GM21447 (cell line): ENCODE data around the gene SULT1C3.

Experiments used
- ATAC-seq: cut with Tn5 transposase; IDR thresholded peaks from one replicate; pipeline ENCODE4 v1.9.1; 2021; ENCODE audit not compliant: unreplicated experiment

The SULT1C3 gene

DNA sequence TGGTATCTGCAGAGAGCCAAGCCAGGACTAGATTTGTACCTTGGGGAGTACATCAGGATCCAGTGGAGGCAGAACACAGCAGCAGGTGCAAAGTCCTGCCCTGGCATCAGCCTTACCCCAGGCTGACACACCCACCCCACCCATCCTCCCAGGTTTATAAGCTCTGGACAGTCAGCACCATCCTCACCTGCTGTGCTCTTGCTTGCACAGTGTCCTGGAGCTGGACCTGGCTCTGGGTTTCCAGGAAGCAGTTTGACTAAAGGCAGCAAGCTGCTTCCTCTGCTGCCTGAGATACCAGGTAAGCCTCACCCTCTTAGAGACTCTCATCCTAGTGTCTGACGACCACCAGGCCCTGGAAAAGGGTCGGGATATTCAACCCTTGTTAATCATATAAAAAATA lies at the start of gene SULT1C3:
SULT1C3 (plus strand) TSS at position 183 of the 400 bp plus-strand sequence. CDS start 7,227 bp downstream, outside the sequence.
- no peak for ATAC-seq

DNA sequence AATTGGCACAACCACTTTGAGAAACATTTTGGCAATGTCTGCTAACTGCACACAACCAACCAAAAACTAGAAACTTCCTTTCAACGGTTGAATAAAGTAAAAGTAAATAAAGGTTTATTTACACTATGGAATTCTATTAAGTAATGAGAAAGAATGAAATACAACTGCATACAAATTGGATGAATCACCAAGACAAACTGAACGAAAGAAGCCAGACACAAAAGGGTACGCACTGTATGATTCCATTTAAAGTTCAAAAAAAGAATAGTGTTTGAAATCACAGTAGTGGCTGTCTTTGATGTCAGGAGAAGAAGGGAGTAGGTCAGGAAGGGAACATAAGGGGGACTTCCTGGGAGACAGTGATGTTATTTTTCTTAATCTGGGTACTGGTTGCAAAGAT lies 46.5 kb upstream of the SULT1C3 start:
- ATAC-seq, result no peak

GRCh38 chr2:108194409-108195132 lies 45.2 kb upstream of the SULT1C3 start:
- no peak for ATAC-seq

GRCh38 chr2:108195133-108195439 lies 44.7 kb upstream of the SULT1C3 start:
- ATAC-seq, result no peak

DNA sequence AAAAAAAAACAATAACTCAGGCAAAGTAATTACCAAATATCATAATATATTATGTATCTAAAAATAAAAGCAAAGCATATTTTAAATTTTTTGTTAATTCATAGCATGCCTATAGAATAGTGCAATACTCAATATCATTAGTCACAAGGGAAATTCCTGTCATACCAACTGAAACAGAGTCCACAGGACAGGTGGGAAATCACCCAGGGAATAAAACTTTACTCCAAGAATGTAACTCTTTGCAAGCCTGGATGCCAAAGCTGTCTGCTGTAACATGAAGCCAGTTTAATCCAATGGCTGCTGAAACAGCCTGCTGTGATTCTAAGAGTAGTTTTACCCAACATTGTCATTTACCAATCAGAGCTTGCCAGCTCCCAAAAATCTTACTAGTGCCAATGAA lies 40.0 kb upstream of the SULT1C3 start:
- ATAC-seq, result no peak

- ATAC-seq, result no peak
Observed at GRCh38 chr2:108200569-108200968, 39.2 kb upstream of the SULT1C3 start.

DNA sequence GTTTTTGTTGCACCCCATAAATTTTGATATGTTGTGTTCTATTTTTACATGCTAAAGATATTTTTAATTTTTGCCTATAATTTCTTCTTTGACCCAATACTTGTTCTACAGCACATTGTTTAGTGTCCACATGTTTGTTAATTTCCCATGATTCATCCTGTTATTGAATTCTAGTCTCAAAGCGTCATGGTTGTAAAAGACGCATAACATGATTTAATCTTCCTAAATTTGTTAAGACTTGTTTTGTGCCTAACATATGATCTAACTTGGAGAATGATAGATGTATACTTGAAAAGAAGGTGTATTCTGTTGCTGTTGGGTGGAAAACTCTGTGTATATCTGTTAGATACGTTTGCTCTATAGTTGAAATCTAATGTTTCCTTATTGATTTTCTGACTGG lies 27.1 kb upstream of the SULT1C3 start:
- no peak for ATAC-seq

DNA sequence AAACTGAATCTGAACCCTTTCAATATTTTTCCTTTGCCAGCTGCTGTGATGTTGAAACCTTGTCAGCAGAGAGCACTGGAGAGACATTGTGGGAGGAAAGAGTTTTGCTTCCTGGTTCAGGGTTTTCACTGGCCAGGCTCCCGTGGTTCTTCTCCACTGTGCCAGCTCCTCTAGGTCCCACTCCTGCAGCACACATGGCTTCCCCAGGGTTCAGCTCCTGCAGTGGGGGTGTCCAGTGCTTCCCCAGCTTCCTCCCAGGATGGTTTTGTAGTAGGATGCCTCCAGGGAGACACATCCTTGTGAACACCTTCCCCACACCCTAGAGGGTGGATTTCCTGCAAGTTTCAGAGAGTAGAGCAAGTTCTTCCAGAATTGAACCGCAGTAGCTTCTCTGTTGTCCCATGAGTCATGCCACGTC lies 24.0 kb upstream of the SULT1C3 start:
- no peak for ATAC-seq

GRCh38 chr2:108217211-108217610 lies 22.6 kb upstream of the SULT1C3 start:
- no peak for ATAC-seq

- no peak for ATAC-seq
Observed at GRCh38 chr2:108219688-108220087, 20.1 kb upstream of the SULT1C3 start.

GRCh38 chr2:108220191-108220590 lies 19.6 kb upstream of the SULT1C3 start:
- no peak for ATAC-seq

DNA sequence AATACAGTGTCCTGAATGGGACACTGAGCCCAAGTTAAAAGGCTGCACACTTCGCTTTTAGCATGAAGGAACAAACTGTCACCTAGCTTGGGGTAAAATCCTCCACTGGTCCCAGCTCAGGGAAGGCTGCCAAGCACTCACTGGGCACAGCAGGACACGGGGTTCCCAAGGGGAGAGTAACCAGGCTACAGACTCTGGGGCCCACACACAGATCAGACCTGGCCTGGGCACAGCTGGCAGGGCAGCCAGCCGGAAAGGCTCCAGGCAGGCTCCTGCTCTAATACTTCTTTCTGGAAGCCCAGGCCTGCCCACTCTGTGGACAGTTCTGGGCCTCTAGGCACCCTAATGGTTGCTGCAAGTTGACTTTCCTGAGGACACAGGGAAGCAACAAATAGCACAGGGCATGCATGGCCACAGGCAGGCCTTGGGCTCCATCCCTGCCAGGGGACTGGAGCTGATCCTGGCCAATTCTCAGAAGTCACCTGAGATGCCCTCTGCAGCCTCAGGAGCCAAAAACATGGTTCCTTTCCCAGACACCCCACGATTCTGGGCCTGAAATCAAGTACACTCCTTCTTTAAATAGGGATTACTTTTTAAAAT lies 18.7 kb upstream of the SULT1C3 start:
- no peak for ATAC-seq

DNA sequence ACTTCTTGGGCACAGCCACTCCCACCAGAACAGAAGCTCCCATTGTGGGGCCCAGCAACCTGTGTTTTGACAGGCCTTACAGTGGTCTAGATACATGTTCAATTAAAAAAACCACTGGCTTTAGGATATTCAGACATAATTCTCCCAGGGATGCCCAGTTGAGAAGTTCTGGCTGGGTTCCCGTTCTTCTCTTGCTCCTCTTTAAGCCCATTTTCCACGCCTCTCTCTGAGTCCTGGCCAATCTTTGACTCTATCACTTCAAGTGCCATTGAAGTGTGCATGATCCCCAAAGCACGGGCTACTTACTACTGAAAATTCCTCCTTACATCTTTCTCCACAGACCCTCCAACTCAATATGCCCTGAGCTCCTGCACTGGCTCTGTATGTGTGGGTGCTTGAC lies 17.5 kb upstream of the SULT1C3 start:
- ATAC-seq, result no peak

- no peak for ATAC-seq
Observed at GRCh38 chr2:108223573-108223972, 16.2 kb upstream of the SULT1C3 start.

DNA sequence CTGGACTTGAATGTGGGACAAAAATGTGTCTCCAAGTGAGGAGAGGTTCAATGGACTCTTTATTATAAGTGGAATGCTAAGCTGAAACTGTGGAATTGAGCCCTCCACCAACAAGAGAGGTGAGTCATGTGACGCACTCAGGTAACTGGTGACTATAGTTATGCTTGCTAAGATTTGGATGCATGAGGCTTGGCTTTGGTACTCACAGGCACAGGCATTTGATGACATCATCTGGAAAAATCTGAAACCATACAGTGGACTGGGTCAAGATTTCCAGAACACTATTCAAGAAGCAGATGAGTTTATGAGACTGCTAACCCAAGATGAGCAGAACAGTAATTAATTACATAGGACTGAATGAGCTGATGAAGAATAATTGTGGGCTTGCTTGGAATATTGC lies 15.7 kb upstream of the SULT1C3 start:
- ATAC-seq, result no peak

- ATAC-seq, result no peak
Observed at GRCh38 chr2:108226564-108226963, 13.2 kb upstream of the SULT1C3 start.

DNA sequence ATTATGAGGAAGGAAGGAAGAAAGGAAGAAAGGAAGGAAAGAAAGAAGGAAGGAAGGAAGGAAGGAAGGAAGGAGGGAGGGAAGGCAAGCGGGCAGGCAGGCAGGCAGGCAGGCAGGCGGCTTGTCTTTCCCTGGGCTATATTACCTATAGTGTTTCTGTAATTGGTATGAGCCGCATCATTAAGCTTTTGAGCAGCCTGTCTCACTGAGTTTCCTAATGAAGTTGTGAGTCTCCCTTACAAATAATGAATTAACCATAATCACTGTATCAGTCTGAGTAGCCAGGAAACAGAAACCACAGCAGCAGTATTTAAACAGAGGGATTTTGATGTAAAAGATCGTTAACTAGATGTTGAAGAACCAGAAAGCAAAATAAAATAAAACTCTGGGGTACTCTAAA lies 11.8 kb upstream of the SULT1C3 start:
- no peak for ATAC-seq

DNA sequence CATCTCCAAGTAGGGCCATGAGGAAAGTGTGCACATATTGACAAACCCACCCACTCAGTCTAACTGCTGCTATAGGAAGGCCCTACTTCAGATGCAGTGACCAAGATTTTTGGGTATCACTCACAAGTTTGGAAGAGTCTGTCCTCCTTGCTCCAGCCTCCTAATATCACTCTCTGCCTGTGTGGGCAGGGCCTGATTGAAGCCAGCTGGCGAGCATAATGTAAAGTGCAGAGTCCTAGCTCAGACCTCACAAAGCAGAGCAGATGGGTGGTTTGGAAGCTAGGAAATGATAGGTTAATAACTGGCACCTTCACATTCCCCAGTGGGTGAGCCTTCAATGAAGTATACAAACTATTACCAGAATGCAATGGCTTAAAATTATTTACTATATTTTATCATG lies 11.2 kb upstream of the SULT1C3 start:
- no peak for ATAC-seq

DNA sequence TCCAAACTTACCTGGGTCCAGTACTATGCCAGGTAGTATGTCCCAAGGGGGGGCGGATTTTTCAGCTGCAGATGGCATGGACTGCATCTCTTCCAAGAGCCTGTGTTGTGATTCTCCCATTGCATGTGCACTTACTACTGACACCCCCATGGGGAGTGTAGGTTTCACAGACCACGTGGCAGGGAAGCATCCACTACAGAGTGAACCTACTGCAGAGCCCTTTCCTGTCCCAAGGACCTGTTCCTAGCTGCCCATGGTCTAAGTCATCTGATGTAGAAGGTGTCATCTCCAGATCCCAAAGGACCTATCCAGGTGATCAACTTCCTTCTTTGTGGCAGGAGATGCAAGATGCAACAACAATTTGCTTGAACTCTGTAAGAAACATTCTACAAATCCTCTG lies 9.9 kb upstream of the SULT1C3 start:
- ATAC-seq, result no peak

- no peak for ATAC-seq
Observed at GRCh38 chr2:108235577-108235976, 4.2 kb upstream of the SULT1C3 start.

DNA sequence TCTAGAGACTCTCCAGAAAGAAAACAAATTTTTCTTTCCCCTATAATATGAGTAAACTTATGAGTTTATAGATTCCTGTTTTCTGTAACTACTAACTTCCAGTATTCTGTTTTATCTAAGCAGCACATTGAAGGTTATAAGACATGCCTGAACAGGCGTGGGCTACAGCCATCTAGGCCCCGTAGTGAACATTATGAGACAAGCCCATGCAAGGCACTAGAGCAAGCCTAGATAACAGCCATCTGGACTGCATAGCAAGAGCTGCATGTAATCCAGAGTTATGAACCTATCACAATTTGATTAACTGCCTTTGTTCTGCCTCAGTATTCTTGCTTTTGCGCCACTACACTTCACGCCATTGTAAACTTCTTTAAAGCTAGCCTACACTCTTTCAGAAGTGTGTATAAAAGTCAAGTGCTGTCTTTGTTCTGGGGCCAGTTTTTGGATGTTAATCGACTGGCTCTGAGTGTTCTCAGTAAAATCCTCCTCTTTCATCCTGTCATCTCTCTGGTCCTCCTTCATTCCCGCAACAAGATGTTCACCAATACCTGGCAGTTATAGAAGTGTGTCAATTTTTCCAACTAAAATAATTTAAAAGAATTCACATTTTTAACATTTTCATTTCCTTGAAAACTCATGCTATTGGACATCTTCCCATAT lies 3.0 kb upstream of the SULT1C3 start:
- ATAC-seq, result no peak

- no peak for ATAC-seq
Observed at GRCh38 chr2:108240966-108241365, 1.2 kb downstream of the SULT1C3 start.

DNA sequence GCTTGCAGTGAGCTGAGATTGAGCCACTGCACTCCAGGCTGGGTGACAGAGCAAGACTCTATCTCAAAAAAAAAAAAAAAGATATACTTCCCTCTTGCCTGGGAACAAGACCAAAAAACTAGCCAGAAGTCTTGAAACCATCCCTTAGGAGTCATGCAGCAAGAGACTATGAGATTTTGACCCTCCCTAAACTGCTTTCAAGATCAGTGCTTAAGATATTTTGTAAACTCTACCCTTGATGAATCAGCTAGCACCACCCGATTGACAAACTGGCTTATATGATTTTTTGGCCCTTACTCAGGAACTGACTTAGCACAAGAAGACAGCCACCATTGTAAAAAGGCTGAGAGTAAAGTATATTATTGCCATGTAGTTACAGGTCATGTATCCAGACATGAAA lies 3.8 kb downstream of the SULT1C3 start:
- ATAC-seq, result no peak
